ENCODE data around the gene ARID3B.
"Not testable (repeated sequence)": the region's sequence is repeated elsewhere in the genome, so short reads cannot be mapped to it uniquely, and the experiment has no call there.

ARID3B gene

GRCh38 chr15:74571191-74571590, 30.2 kb downstream of the ARID3B start:
- DNase-seq (ENCODE audit: low spot score): no peak

DNA sequence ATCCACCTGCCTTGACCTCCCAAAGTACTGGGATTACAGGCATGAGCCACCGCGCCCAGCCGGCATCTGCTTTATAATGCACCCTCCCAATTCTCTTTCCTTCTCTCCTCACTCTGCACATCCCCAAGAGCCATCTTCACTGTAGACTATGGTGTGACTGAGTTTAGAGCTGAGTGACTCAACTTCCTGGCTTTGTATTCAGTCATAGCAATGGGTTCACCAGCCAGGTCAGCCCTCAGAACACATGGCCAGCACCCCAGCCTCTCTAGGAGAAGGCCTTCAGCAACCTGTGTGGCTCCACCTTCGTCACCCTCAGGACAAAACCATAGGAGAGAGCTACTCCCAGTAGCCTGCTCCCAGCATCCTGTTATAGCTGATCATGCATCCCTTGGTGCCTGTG, 33.0 kb downstream of the ARID3B start:
- DNase-seq (ENCODE audit: low spot score): no peak

GRCh38 chr15:74578496-74578994, 37.5 kb downstream of the ARID3B start:
- no peak for DNase-seq (ENCODE audit: low spot score)

DNA sequence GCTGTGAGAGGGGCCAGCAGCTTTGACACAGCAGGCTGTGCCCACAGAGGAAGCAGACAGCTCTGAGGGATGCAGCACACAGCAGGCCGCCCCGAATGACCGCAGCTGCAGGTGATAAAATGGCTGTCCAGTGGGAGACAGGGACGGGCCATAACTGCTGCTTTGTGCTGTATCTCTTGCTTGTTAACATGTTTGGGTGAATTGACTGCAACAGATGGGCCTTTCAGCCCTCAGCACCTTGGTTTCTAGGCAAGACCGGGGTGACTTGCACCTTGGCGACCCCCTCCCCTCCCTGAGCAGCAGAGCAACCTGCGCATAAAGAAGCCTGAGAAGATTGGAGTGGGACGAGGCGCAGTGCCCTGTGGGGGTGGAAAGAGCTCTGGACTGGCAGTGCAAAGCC, 38.0 kb downstream of the ARID3B start:
- no peak for DNase-seq (ENCODE audit: low spot score)

- no peak for DNase-seq (ENCODE audit: low spot score)
Measured at GRCh38 chr15:74580538-74581350, 39.7 kb downstream of the ARID3B start.

- DNase-seq (ENCODE audit: low spot score): no peak
Measured at GRCh38 chr15:74584204-74584603, 43.2 kb downstream of the ARID3B start.

GRCh38 chr15:74584779-74585178, 43.8 kb downstream of the ARID3B start:
- no peak for DNase-seq (ENCODE audit: low spot score)

DNA sequence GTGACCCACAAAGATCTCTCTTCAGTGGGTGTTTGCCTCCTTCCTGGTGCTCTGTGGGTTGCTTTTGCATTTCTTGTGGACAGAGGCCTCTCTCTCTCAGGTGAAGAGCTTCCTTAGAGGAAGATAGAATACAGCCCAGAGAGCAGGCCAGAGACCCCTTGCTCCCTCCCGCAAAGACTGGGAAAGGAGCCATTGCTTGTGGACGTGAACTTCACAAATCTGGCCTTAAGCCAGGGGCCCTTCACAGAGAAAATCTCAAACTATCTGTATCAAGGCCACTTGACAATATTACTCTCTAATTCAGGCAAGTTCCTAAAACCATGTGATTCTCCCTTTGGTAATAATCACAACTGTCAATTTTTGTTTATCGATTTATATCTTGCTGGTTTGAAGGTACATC, 44.2 kb downstream of the ARID3B start:
- no peak for DNase-seq (ENCODE audit: low spot score)

DNA sequence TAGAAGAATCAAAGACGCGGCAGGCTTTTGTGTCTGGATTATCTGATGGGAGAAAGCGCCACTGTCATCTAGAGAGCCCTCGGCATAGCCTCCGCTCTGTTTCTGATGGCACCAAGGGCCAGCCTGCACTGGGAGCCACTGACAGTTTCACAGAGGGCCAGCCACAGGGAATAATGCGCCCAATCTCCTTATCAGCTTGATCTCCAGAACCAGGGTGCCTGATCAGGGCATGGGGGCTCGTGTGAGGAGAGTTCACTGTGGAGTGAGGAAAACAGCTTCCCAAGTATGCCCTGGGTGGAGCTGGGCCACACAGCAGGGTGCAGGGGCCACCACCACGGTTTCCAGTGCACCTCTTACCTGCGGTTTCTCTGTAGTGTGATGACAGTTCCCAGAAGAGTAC, 44.8 kb downstream of the ARID3B start:
- DNase-seq (ENCODE audit: low spot score): no peak

DNA sequence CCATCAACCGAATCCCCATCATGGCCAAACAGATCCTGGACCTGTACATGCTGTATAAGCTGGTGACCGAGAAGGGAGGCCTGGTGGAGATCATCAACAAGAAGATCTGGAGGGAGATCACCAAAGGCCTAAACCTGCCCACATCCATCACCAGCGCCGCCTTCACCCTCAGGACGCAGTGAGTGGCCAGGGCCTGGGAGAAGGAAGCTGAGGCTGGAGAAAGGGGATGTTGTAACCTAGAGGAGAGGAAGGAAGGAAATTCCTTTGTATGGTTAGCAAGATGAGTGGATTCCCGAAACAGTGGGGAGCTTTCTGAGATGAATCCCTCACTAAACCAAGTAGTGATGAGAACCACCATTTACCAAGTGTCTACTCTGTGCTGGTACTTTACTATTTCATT, 48.8 kb downstream of the ARID3B start:
- no peak for DNase-seq (ENCODE audit: low spot score)

- no peak for DNase-seq (ENCODE audit: low spot score)
Measured at GRCh38 chr15:74592222-74592621, 51.2 kb downstream of the ARID3B start.

- DNase-seq (ENCODE audit: low spot score): no peak
Measured at GRCh38 chr15:74593122-74593521, 52.1 kb downstream of the ARID3B start.

DNA sequence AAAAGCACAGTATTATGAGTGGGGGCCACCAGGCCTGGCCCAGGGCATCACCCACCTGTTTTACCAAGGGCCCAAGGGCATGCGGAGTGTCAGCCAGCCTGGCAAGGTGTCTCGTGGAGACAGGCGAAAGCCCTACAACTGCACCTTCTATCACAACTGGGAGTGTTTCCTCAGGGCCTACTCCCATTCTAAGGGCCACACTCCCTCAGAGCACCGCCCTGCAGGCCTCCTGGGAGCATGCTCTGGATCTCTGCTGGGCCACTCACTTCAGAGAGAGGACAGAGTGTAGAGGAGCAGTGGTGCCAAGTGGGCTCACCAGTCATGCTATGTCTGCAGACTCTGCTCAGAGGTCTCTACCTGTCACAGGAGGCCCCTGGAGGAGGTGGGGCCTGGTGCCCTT, 53.4 kb downstream of the ARID3B start:
- DNase-seq (ENCODE audit: low spot score): no peak

GRCh38 chr15:74595271-74595670, 54.3 kb downstream of the ARID3B start:
- no peak for DNase-seq (ENCODE audit: low spot score)

GRCh38 chr15:74596736-74597135, 55.7 kb downstream of the ARID3B start:
- not testable (repeated sequence) for DNase-seq (ENCODE audit: low spot score)

DNA sequence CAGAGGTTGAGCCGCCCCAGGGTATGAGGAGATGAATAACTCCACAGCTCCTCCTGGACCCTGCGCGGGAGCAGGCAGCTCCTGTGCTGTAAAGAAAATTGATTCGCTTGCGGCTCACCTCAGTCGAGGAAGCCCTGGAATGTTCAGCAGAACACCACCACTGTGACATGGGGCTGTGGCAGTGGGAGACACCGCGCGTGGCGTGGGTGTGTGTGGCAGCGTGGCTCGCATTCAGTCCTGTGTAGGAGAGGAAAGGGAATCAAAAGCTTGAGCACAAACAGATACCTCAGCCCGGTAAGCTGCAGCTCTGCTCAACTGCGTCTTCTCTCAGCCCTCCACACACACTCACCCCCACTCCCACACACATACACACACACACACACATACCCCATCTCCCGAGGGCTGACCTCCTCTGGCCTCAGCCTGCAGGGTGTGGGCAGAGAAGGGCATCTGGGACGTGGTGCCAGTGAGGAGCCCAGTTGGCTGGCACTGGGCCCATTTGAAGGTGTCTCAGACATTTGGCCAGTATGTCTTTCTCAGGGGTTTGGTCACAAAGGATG, 56.2 kb downstream of the ARID3B start:
- DNase-seq (ENCODE audit: low spot score): not testable (repeated sequence)

- peak; percentile 86 for DNase-seq (ENCODE audit: low spot score)
Measured at GRCh38 chr15:74598126-74598842, 57.3 kb downstream of the ARID3B start.

DNA sequence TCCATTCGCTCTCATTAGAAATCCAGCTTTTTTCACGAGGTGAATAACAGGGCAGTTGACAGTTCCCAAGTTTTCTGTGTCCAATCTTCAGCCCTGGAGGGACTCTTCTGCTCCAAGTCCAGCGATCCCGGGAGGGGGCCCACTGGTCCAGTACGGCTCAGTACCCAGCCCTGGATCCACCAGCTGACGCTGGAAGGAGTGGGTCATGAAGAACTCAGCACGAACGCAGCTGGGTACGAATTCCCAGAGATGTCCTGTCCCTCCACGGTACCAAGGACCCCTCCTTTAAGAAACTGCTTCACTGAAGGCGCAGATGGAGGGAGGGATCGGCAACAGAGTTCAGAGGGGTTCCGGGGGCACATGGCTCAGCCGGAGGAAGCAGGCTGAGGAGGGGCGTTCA, 58.1 kb downstream of the ARID3B start:
- DNase-seq (ENCODE audit: low spot score): no peak

- DNase-seq (ENCODE audit: low spot score): no peak
Measured at GRCh38 chr15:74603026-74603788, 62.2 kb downstream of the ARID3B start.

- DNase-seq (ENCODE audit: low spot score): no peak
Measured at GRCh38 chr15:74603789-74604705, 63.0 kb downstream of the ARID3B start.

All from SW480 (cell line).